HG02938 (cell line): ENCODE results near the gene SMIM41.

ENCODE experiments used
- ATAC-seq: cut with Tn5 transposase; IDR thresholded peaks from one replicate; pipeline ENCODE4 v1.9.1; 2021; ENCODE audit warnings: mild to moderate bottlenecking, moderate library complexity; ENCODE audit not compliant: unreplicated experiment

Gene SMIM41

GRCh38 chr12:52062167-52063081 lies 17.1 kb upstream of the SMIM41 start:
- no peak for ATAC-seq

- ATAC-seq = no peak
These were observed 16.2 kb upstream of the SMIM41 start for GRCh38 chr12:52063082-52063924.

- no peak for ATAC-seq
These were observed 15.4 kb upstream of the SMIM41 start for GRCh38 chr12:52063981-52064649.

- no peak for ATAC-seq
These were observed 13.0 kb upstream of the SMIM41 start for GRCh38 chr12:52066346-52067080.

GRCh38 chr12:52067081-52067374 lies 12.5 kb upstream of the SMIM41 start:
- ATAC-seq = no peak

- ATAC-seq = peak; percentile 96
These were observed 9.9 kb upstream of the SMIM41 start, which contains the start of gene ATG101 for GRCh38 chr12:52069327-52070184. Gene ATG101 (plus strand): TSS chr12:52069978. CDS start chr12:52073651, 3,673 bp downstream.

GRCh38 chr12:52070185-52070925 lies 9.1 kb upstream of the SMIM41 start:
- peak; percentile 3 for ATAC-seq

GRCh38 chr12:52073531-52074381 lies 5.7 kb upstream of the SMIM41 start:
- no peak for ATAC-seq

- ATAC-seq = no peak
These were observed 4.4 kb upstream of the SMIM41 start for GRCh38 chr12:52074971-52075724.

- ATAC-seq = no peak
These were observed 2.7 kb upstream of the SMIM41 start for GRCh38 chr12:52076811-52077210.

- ATAC-seq = no peak
These were observed 1.2 kb upstream of the SMIM41 start for GRCh38 chr12:52078276-52078675.

GRCh38 chr12:52080403-52081251 lies 1.1 kb downstream of the SMIM41 start:
- no peak for ATAC-seq

GRCh38 chr12:52081263-52081733 lies 1.8 kb downstream of the SMIM41 start:
- no peak for ATAC-seq

GRCh38 chr12:52082026-52082668 lies 2.6 kb downstream of the SMIM41 start:
- ATAC-seq = no peak

- ATAC-seq = no peak
These were observed 3.1 kb downstream of the SMIM41 start for GRCh38 chr12:52082669-52082987.
